Activated CD8-positive, alpha-beta memory T cell treated with anti-CD3 and anti-CD28 coated beads, Interleukin-2, amount 50 U/mL, for 48 hours (primary cell): ENCODE results near the gene MCM9.

Experiments used
- DNase-seq: peaks from one replicate; pipeline ENCODE4 v3.0.0-alpha.2; 2020

MCM9 gene

DNA sequence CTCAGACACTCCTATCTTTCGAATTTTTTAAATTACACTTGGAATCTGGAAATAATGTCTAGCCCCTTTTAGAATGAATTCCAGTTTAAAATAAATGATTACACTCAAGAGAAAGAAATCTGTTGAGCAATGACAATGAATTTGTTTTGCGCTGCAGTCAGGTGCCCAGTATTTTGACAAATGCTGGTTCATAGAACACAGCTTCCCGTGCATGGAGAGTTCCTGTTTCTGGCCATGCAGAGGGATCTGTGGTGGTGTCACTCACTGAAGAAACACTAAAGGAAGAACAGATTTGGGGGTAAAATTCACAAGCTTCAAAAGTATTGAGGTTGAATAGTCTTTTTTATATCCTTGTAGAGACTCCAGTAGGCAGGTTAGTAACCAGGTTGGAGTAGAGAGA lies 170.2 kb downstream of the MCM9 start:
- DNase-seq = no peak
